GM15510 (cell line): ENCODE results near the gene TMA16.

ENCODE experiments used
- POLR2A ChIP-seq: IDR thresholded peaks from 3 replicates; pipeline ENCODE4 v1.6.1; 2011; ENCODE audit warnings: borderline replicate concordance; ENCODE audit not compliant: insufficient read length; ENCODE audit errors: extremely low read depth

TMA16 gene

DNA sequence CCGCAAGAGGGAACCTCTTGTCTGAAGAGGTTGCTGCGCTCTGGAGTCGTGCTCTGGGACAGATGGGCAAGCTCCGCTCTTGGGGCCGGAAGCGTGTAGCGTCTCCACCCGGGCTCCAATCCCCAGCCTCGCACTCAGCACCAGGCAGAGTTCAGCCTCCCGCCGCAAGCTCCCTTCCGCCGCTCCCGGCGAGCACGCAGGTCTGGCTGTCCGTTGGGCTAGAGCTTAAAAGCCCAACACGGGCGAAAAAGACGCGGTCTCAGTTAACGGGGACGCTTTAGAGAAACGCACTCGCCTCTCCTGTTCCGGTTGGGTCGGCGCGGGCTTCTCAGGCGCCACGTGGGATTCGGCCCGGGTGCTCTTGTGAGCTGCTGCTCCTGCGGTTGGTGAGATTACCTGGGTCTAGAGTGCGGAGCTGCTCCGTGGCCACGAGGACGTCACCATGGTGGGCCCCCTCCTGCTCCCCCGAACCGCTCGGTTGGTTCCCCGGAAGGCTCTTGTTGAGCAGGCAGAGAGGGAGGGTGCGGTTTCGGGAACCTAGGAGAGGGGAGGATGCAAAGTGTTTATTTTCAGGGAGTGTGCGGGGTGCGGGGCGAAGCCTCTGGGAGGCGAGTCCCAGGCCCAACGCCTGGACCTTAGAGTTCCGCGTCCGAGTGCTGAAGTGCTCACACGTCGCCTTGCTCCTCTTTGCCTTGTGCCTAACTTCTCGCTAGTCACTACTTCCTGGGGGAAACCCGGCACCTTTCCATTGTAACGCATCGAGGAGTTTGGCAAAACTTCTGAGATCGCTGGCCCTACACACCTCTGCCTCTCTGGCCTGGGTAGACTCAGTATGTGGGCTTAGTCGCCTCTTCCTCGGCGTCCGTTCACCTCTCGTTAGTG is at the start of gene TMA16:
Gene TMA16 (plus strand): TSS at position 331 of the 882 bp plus-strand sequence. CDS start 112 bp downstream, at position 443.
- TF ChIP-seq POLR2A: peak; percentile 85

DNA sequence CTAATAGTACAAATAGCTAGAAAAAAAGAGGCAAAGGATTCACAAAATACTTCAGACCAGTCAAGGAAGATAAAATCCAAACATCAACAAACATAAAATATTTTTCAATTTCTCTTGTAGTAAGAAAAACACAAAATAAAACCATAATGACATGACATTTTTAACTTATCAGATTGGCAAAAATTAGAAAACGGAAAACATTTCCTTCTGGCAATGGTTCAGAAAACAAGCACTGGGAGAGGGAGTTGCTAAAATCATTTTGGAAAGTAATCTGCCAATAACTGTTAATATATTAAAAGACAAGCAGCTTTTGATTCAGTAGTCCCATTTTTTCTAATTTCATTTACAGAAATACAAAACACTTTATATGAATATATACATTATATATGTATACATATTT is 47.0 kb upstream of the TMA16 start:
- no peak for TF ChIP-seq POLR2A

DNA sequence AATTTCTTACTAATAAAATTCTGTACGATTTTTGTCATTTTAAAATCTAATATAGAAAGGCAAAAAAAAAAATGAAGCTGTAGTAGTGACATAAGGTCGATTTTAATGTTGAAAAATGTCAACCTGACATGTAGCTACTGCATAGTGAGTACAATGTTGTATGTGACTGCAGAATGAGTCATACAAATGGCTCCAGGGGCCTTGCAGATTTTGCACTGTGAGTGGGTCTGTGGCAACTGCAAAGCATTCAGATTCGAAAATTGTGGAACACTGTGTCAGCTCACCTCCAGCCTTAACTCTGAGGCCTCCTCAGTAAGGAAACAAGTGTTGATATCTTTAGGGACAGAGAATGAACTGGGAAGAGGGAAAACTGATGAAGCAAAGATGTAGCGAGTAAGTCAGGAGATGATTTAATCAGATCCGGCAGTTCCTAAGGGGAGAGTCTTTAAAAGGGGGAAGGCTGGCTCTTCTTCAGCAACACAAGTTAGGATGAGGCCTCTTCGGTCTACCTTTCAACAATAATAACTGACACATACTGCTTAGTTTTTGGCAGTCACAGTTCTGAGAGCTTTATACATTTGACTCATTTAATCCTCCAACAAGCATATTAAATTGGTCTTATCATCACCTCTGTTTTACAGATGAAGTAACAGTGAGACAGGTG is 45.8 kb upstream of the TMA16 start:
- no peak for TF ChIP-seq POLR2A

DNA sequence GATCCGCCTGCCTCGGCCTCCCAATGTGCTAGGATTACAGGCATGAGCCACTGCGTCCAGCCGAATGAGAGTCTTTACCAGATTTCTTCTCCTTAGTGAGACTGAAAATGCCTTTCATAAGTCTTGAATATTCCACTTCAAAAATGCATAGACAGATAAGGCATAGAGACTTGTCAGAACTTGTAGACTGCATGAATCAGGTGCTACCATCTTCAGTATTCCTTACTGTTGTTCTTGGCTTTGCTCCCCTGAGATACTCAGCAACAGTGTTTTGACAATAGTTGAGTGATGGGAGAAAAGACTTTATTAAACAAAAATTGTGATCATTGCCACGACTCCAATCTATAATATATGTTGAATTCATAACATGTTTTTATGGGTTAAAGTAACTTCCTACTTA is 31.9 kb upstream of the TMA16 start:
- no peak for TF ChIP-seq POLR2A

DNA sequence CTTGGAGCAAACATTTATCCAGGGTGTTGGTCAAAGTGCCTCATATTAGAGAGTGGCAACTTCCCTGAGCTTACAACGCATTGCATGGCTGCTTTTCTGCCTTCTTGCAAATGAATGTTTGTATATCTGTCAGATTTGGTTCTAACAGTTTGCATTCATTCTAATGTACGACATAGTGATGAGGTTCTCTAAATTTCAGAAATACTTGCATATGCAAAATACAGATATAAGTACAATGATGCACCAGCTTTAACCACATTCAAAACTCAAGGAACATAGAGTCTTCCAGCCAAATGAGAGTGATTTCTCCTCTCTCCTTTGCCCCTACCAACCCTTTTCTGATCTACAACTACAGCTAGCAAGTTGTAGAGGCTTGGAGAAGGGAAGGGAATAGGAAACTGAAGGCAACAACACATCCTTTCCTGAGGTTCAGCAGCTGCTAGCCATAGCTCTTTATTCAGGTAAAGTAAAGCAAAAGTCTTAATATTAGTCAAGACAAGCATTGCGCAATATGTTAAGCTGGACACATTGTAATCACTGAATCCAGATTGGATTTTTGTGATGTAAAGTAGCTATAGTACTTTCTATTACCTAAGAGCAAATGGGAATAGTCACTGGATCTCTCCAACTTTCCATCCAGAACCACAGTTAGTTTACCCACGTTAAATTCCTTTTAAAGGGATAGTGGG is 27.3 kb upstream of the TMA16 start:
- TF ChIP-seq POLR2A: no peak

DNA sequence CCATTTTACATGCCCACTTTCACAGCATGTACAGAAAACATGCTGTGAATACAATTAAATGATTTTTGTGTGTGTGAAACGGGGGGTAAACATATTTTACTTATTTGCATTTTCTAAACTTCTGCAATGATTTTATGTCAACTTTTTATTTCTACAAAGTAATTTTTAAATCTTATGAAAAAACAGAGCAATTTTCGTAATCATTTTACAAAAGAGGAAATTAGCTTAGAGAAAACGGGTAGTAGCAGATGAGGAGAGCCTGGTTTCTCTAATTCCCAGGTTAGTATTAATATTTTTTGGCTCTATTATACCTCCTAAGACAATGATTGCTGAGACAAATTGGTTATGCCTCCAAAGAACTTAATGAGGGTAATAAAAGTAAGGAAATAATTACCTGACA is 24.1 kb upstream of the TMA16 start:
- no peak for TF ChIP-seq POLR2A

DNA sequence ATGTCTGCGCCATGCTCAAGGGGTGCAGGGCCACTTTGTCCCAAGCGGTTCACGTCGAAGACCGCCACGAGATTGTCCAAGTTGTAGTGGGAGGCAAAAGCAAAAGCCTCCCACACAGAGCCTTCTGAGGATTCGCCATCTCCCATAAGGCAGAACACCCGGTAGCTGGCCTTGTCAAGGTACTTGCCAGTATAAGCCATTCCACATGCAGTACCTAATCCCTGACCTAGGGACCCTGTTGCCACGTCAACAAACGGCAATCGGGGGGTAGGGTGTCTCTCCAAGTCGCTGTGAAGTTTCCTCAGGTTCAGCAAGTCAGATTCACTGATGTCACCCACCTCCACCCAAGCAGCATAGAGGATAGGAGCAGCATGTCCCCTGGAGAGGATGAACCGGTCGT is 21.4 kb upstream of the TMA16 start:
- TF ChIP-seq POLR2A: no peak

DNA sequence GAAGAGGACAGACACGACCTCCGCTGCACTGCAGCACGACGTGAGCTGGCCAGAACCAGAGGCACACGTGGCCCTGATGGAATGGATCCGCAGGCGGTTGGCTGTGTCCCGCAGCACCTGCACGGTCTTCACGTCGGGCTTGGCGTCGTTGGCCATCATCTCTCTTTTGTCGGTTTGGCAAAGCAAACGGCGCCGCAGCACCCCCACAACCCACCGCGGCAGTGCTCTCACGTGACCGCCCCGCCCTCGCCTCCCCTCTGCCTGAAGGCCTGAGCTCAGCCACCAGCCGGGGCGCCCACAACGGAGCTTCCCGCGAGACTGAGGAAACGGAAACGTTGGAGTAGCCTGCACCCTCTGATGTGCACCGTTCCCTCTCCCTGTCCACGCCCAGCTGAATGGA is 20.9 kb upstream of the TMA16 start, which contains the start of gene TKTL2:
Gene TKTL2 (minus strand): TSS at position 179 of the 400 bp plus-strand sequence. CDS start 20 bp downstream, at position 159.
- no peak for TF ChIP-seq POLR2A

DNA sequence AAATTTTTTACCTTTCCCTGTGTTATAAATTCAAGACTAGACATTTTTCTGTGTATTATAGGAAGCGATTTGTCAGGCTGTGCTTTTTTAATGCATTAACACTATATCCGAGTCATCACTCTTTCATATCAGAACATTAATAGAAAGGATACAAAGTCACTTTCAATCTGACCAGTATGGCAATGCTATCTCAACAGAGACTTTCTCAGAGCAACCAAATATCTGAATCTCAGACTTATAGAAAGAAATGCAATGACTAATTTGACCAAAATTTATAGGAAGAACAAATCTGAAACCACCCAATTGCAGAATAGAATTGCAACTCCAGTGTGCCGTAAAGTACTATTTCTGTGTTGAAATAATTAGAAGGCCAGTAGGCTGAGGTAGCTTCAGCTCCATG is 20.5 kb upstream of the TMA16 start:
- no peak for TF ChIP-seq POLR2A

DNA sequence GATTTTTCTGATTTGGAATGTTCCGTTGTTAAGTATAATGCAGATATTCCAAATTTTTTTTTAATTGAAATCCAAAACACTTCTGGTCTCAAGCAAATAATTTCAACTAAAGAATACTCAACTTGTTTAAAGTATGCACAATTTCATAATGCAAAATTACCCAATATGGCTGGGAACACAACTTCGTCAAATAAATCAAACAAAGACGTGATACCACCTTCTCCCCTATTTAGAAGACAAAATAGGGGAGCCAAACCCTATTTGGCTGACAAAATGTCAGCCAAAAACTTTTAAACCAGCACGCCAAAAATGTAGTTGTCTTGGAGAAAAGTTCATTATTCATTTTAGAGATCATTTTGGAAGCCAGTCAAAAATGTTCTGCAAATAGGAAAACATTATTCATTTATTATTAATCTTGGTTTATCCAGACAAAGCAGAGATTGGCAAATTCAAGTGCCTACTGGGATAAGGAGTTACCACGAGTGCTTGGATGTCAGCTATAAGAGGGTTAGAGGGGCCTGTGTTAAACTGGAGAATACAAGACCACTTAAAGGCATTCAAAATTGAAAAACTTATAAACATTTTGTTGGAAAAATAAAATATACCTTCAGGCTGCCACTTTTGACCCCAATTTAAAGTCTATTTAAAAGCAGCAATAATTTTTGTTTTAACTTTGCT is 17.6 kb upstream of the TMA16 start:
- TF ChIP-seq POLR2A: no peak

DNA sequence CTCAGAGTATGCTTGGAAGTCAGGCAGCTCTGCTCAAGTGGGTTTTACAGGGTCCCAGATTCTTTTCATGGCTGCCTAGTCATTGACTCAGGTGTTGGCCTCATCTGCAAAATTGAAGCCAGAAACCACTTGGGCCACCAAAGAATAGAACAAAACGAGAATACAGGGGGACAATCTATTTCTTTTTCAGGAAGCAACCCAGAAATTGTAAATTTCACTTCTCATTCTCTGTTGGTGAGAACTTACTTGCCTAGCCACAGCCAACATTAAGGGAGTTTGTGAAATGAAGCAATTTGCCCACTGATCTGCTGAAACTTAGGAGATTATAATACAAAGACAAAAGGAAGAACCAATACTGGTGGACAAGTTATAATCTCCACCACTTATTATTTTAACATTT is 12.3 kb upstream of the TMA16 start:
- no peak for TF ChIP-seq POLR2A

DNA sequence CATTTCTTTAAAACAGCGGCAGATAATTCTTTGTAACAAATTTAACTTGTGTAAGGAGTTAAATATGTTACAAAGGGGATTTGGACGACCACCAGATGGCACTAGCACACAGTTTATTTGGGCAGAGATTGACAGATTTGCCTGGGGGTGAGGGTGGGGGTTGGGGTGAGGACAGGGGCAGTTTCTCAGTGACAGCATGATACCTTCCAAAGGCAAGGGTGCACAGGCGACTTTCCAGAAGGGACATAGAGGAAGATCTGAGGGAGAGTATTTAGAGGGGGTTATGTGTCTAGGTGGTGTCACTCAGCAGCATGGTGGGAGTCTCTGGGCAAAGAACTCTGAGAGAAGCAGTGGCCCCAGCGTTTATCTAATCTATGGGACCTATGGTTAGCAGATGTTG is 9.6 kb upstream of the TMA16 start:
- TF ChIP-seq POLR2A: no peak

DNA sequence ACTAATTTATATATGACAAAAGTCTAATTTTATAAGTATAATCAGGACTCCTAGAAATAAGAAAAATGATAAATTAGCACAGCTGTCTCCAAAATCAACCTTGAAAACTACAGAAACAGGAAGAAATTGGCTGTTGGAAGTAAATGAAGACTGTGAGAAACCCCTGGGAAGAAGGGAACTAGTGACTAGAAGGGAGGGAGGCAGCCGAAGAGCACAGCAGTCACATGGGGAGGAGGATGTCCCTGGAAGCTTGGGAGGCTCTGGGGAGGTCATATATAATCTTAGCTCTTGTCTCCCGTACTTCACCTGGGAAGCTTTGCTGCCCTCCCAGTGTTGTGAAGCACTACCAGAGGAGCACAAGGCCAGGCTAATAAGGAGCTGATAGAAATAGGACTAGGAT is 8.9 kb upstream of the TMA16 start:
- TF ChIP-seq POLR2A: no peak

DNA sequence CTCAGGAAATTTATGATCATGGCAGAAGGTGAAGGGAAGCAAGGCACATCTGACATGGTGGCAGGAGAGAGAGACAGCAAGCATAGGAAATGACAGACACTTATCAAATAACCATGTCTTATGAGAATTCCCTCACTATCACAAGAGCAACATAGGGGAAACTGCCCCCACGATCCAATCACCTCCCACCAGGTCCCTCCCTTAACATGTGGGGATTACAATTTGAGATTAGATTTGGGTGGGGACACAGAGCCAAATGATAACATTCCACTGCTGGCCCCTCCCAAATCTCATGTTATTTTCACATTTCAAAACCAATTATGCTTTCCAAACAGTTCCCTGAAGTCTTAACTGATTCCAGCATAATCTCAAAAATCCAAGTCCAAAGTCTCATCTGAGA is 8.2 kb upstream of the TMA16 start:
- TF ChIP-seq POLR2A: no peak

DNA sequence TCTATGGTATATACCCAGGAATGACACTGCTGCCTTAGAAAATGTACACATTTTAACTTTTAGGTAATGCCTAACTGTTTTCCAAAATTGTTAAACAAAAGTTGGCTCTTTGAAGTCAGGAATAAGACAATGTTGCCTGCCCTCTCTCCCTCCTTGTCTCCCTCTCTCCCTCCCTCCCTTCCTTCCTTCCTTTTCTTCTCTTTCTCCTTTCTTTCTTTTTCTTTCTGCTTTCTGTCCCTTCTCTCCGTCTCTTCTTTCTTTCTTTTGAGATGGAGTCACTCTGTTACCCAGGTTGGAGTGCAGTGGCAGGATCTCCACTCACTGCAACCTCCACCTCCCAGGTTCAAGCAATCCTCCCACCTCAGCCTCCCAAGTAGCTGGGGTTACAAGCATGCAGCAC is 4.6 kb upstream of the TMA16 start:
- TF ChIP-seq POLR2A: no peak
